OCI-LY1 (cell line): ENCODE measurements around the gene PROZ.

Experiments
- H2AFZ ChIP-seq: fragments of 200-600 bp; sonication (generic), shearing (Covaris generic); 2 replicates; pipeline ENCODE4 v1.6.0; 2014; ENCODE audit warnings: antibody characterized with exemption, mild to moderate bottlenecking, low read length
- H3F3A ChIP-seq: fragments of 200-600 bp; sonication (generic), shearing (Covaris generic); 2 replicates; pipeline ENCODE4 v1.6.0; 2014; ENCODE audit warnings: mild to moderate bottlenecking, antibody characterized with exemption, low read length, moderate library complexity; ENCODE audit not compliant: insufficient read depth
- H3K27ac ChIP-seq: fragments of 200-600 bp; sonication (generic); 2 replicates; pipeline ENCODE4 v1.5.1; 2014; ENCODE audit warnings: low read length, mixed run types, mild to moderate bottlenecking, low read depth; ENCODE audit not compliant: poor library complexity, severe bottlenecking
- H3K27me3 ChIP-seq: fragments of 200-600 bp; sonication (generic); 2 replicates; pipeline ENCODE4 v1.6.0; 2014; ENCODE audit warnings: antibody characterized with exemption, mild to moderate bottlenecking, low read length, moderate library complexity; ENCODE audit not compliant: insufficient read depth
- H3K36me3 ChIP-seq: fragments of 200-600 bp; sonication (generic); 2 replicates; pipeline ENCODE4 v1.6.1; 2014; ENCODE audit warnings: mild to moderate bottlenecking, antibody characterized with exemption, low read length, moderate library complexity, mixed read lengths; ENCODE audit not compliant: insufficient read depth
- H3K4me1 ChIP-seq: fragments of 200-600 bp; sonication (generic); 2 replicates; pipeline ENCODE4 v1.5.1; 2014; ENCODE audit warnings: mild to moderate bottlenecking, low read length, moderate library complexity; ENCODE audit not compliant: insufficient read depth, severe bottlenecking
- H3K4me2 ChIP-seq: fragments of 200-600 bp; sonication (generic), shearing (Covaris generic); 2 replicates; pipeline ENCODE4 v1.6.1; 2014; ENCODE audit warnings: low read length
- H3K4me3 ChIP-seq: fragments of 200-600 bp; sonication (generic); 2 replicates; pipeline ENCODE4 v1.5.1; 2014; ENCODE audit warnings: low read length, low read depth, mild to moderate bottlenecking, mixed read lengths; ENCODE audit not compliant: poor library complexity, severe bottlenecking
- H3K79me2 ChIP-seq: fragments of 200-600 bp; shearing (Covaris generic); 2 replicates; pipeline ENCODE4 v1.6.1; 2016; ENCODE audit warnings: mixed run types, low read length, mixed read lengths; ENCODE audit not compliant: insufficient read depth
- H3K9ac ChIP-seq: fragments of 200-600 bp; sonication (generic), shearing (Covaris generic); 2 replicates; pipeline ENCODE4 v1.6.1; 2014; ENCODE audit warnings: mild to moderate bottlenecking, low read length, mixed read lengths
- H3K9me2 ChIP-seq: fragments of 200-600 bp; sonication (generic), shearing (Covaris generic); 2 replicates; pipeline ENCODE4 v1.6.1; 2014; ENCODE audit warnings: low read depth, mild to moderate bottlenecking, low read length, mixed read lengths
- H3K9me3 ChIP-seq: fragments of 200-600 bp; shearing (Covaris generic); 2 replicates; pipeline ENCODE4 v1.6.1; 2014; ENCODE audit warnings: low read length, mixed read lengths
- H4K20me1 ChIP-seq: fragments of 200-600 bp; sonication (generic), shearing (Covaris generic); 2 replicates; pipeline ENCODE4 v1.6.0; 2016; ENCODE audit warnings: mild to moderate bottlenecking, low read length; ENCODE audit not compliant: insufficient read depth
- EZH2 ChIP-seq: fragments of 200-600 bp; sonication (generic), shearing (Covaris generic); IDR thresholded peaks from 2 replicates; pipeline ENCODE4 v1.8.0; 2017; ENCODE audit warnings: borderline replicate concordance, mixed run types, mild to moderate bottlenecking, antibody characterized with exemption, low read length, moderate library complexity, mixed read lengths
- TF ChIP-seq, protein P1 (sequence below): fragments of 200-600 bp; sonication (generic), shearing (Covaris generic); IDR thresholded peaks from 2 replicates; pipeline ENCODE4 v1.5.1; 2017; ENCODE audit warnings: mild to moderate bottlenecking, antibody characterized with exemption, low read length, moderate library complexity, mixed read lengths

The PROZ gene

DNA sequence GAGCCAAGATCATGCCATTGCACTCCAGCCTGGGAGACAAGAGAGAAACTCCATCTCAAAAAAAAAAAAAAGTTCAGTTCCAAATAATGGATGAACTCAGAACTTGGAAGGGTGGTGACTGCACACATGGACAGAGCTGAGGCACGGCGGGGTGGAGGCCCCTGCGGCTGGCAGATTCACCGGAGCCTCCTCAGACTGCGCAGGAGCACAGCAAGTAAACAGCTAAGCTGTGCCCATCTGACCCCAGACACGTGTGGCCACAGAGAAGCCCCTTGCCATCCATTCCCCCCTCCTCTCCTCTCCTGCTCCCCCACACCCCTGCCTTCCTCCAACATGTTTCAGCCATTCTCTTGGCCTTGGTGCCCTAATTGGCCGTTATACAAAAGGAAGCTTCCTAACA is 15.6 kb upstream of the PROZ start:
- Histone ChIP-seq H3K9me2 (no peaks in the 10 kb centered on the region), H3K27me3 (peaks cover 45% of the 10 kb centered on the region), H3K79me2 (no peaks in the 10 kb centered on the region), H3F3A (no peaks in the 10 kb centered on the region), H3K9ac (no peak overlapping the region), H3K4me3 (no peak overlapping the region), H3K4me1 (no peaks in the 10 kb centered on the region), H3K4me2 (no peak overlapping the region), H3K36me3 (no peaks in the 10 kb centered on the region; the same call in 1 of the 2 replicates), H3K27ac (no peak overlapping the region), H2AFZ (no peak overlapping the region), H3K9me3 (peaks cover 8% of the 10 kb centered on the region; the same call in 1 of the 2 replicates), H4K20me1 (no peaks in the 10 kb centered on the region)
- no peak for TF ChIP-seq EZH2
- TF ChIP-seq, protein P1, sequence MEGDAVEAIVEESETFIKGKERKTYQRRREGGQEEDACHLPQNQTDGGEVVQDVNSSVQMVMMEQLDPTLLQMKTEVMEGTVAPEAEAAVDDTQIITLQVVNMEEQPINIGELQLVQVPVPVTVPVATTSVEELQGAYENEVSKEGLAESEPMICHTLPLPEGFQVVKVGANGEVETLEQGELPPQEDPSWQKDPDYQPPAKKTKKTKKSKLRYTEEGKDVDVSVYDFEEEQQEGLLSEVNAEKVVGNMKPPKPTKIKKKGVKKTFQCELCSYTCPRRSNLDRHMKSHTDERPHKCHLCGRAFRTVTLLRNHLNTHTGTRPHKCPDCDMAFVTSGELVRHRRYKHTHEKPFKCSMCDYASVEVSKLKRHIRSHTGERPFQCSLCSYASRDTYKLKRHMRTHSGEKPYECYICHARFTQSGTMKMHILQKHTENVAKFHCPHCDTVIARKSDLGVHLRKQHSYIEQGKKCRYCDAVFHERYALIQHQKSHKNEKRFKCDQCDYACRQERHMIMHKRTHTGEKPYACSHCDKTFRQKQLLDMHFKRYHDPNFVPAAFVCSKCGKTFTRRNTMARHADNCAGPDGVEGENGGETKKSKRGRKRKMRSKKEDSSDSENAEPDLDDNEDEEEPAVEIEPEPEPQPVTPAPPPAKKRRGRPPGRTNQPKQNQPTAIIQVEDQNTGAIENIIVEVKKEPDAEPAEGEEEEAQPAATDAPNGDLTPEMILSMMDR = no peak

DNA sequence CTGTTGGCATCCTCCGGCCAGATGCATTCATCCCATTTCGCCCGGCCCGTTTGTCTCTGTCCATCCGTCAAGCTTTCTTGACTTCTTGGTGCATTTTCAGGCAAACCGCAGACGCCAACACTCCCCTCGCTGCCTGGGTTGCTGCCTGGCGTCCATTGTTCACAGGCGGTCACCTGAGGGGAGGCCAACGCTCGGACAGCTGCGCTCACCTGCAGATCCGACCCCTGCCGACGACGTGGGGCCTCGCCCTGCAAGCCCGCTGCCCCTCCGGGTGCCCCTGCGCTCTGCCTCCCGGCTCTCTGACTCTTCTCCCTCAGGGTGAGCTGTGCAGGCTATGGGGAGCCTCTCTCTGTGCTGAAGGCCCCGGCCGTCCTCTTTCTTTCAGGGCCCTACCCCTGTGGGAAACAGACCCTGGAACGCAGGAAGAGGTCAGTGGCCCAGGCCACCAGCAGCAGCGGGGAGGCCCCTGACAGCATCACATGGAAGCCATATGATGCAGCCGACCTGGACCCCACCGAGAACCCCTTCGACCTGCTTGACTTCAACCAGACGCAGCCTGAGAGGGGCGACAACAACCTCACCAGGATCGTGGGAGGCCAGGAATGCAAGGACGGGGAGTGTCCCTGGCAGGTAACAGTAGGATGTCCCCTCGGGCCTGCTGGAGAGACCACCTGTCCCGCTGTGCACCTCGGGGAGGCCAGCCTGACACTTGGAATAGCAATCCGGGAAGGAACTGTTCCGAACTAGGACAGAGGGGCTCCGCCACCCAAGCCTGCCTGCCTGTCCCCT is 14.8 kb upstream of the PROZ start:
- Histone ChIP-seq H3K4me1 (no peaks in the 10 kb centered on the region), H4K20me1 (no peaks in the 10 kb centered on the region), H3F3A (no peaks in the 10 kb centered on the region), H2AFZ (no peak overlapping the region), H3K4me2 (no peak overlapping the region), H3K27me3 (peaks cover 45% of the 10 kb centered on the region), H3K4me3 (no peak overlapping the region), H3K79me2 (no peaks in the 10 kb centered on the region), H3K9me3 (peaks cover 8% of the 10 kb centered on the region; the same call in 1 of the 2 replicates), H3K9ac (no peak overlapping the region), H3K27ac (no peak overlapping the region), H3K36me3 (no peaks in the 10 kb centered on the region; the same call in 1 of the 2 replicates), H3K9me2 (no peaks in the 10 kb centered on the region)
- no peak for TF ChIP-seq EZH2
- TF ChIP-seq, protein P1 = no peak

DNA sequence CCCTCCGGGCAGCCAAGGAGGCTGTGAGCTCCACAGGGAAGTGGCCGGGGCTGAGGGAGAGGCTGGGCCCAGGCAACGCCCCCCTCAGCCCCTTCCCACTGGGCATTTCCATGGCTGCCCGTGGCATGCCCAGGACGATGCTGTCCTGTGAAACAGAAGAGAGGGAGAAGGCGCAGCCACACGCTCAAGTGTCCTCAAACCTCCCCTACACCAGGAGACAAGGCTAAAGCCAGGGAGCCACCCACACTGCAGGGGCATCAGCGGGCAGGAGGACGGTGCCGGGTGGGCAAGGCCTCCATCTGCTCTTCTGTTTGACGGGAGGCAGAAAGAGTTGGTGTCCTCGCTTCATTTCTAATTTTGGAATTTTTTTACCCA is 14.2 kb upstream of the PROZ start:
- TF ChIP-seq EZH2 = no peak
- TF ChIP-seq, protein P1 = no peak
- Histone ChIP-seq H2AFZ (no peak overlapping the region), H3K9me3 (peaks cover 8% of the 10 kb centered on the region; the same call in 1 of the 2 replicates)

More for the DNA sequence above, 14.2 kb upstream of the PROZ start:
- H3K9ac ChIP-seq = no peak overlapping the region
- no peaks in the 10 kb centered on the region for H3K79me2 ChIP-seq
- H3K27me3 ChIP-seq = peaks cover 45% of the 10 kb centered on the region
- H3K4me1 ChIP-seq = no peaks in the 10 kb centered on the region
- H4K20me1 ChIP-seq = no peaks in the 10 kb centered on the region
- no peak overlapping the region for H3K4me3 ChIP-seq
- no peaks in the 10 kb centered on the region for H3K9me2 ChIP-seq
- H3K36me3 ChIP-seq = no peaks in the 10 kb centered on the region; the same call in 1 of the 2 replicates
- H3K4me2 ChIP-seq = no peak overlapping the region
- H3F3A ChIP-seq = no peaks in the 10 kb centered on the region
- no peak overlapping the region for H3K27ac ChIP-seq
